Cerebellar nuclear complex (tissue), 1 donor: ENCODE measurements around the gene ZFX.
"Not testable (repeated sequence)": the region's sequence is repeated elsewhere in the genome, so short reads cannot be mapped to it uniquely, and the experiment has no call there.

Experiments used
- DNase-seq, 2 experiments: peaks; one replicate each; lab custom pipeline; 2025; lab: John Stamatoyannopoulos, UW

ZFX gene

GRCh38 chrX:24149351-24150050 is at the start of gene ZFX:
ZFX (plus strand) TSS chrX:24149729; CDS start chrX:24172743, 23,014 bp downstream.
- DNase-seq, result no peak

GRCh38 chrX:24100713-24101112 is 48.8 kb upstream of the ZFX start:
- DNase-seq, result no peak

- no peak for DNase-seq
Measured at GRCh38 chrX:24110069-24110468, 39.5 kb upstream of the ZFX start.

- DNase-seq, result no peak
Measured at GRCh38 chrX:24113181-24113580, 36.3 kb upstream of the ZFX start.

GRCh38 chrX:24117258-24117657 is 32.3 kb upstream of the ZFX start:
- DNase-seq, result peak in 1 of 2 experiments; percentile 51

DNA sequence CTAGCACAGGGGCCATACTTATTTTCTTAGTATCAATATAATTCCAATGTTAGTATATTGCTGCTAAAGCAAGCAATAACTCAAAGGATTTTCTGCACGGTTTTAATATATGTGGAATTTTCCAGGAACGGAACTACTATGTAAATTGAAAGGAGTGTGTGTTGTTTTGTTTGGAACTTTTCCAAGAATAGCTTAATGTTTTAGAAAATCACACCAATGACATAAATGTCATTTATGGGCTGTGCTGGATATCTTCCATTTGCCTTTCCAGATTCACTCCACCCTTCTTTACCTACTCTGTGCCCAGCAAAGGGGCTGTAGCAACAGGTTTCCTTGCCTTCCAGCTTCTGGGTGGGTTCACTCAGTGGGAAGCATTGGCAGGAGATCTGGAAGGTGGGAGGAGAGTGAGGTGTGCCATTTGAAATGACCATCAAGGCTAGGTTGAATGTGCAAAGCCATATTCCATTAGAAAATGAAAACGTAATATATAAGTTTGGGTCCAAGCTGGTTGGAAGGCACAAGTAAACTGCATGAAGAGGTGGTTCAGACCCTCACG is 25.2 kb upstream of the ZFX start:
- no peak for DNase-seq

DNA sequence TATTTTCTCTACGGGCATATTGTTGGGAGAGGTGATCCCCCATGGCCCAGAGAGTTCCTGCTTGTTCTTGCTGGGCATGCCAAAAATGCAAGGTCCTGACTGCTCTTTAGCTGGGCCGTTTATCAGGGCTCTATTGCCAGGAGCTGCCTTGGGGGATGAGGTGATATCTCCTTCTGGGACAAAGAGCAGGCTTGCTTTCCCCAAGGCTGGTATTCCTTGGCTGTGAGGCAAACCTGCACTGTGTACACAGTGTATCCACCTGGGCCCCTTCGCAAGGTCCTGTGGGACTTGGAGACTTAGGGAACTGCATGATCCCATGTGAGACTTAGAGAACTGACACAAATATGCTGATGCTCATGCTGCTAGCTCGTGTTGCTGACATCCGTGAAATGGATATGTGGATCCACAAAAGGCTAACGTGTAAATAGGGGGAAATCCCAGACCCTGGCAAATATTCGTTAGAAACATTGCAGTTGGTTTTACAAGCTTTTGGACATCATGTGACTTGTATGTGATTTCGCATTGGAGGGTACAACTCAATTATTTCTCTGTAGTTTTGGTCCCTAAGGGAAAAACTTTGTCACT is 24.4 kb upstream of the ZFX start:
- DNase-seq, result no peak

DNA sequence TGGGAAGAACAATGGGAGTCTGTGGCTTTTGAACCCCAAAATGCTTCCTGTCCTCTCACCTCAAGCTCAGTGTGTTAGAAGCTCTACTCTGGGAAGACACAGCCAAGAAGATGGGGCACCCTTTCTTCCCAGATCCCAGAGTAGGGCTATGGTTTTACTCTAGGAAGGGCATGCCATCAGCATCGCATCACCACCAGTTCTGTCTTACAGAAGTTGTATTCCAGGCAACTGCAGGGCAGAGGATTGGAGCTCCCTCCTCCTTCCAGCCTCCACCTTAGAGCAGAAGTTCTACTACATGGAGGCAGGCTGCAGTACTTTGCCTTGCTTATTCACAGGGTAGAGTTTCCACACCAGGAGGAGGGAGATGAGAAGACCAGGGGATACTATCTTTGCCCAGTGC is 18.1 kb upstream of the ZFX start:
- DNase-seq, result no peak

DNA sequence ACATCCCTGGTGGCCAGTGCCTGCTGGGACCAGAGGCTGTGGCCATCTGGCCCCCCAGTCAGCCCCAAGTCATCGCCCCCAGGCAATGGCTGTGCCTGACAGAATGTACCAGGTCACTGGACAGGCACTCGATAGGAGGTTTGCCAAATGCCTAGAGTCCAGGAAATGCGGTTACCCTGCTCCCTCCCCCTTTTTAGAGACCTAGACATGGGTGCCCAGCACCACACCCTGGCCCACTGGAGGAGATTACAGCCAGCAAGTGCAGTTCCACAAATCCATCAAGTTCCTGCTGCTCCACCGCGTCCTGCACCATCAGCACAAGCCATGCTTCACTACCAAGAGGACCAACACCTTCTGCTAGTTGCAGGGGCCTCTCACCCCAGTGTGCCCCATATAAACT is 16.2 kb upstream of the ZFX start:
- no peak for DNase-seq

GRCh38 chrX:24135768-24136167 is 13.8 kb upstream of the ZFX start:
- not testable (repeated sequence) for DNase-seq

DNA sequence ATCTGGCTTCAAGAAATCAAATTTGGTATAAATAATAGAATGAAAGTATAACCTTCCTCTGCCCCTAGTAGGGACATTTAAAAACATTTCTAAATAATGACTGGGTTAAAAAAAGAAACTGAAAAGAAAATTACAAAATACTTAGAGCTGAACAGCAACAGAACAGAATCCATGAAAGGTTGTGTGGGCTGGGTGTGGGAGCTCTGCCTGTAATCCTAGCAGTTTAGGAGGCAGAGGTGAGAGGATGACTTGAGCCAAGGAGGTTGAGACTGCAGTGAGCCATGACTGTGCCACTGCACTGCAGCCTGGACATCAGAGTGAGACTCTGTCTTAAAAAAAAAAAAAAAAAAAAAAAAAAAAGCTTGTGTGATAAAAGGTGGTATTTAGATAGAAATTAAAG is 12.3 kb upstream of the ZFX start:
- no peak for DNase-seq

DNA sequence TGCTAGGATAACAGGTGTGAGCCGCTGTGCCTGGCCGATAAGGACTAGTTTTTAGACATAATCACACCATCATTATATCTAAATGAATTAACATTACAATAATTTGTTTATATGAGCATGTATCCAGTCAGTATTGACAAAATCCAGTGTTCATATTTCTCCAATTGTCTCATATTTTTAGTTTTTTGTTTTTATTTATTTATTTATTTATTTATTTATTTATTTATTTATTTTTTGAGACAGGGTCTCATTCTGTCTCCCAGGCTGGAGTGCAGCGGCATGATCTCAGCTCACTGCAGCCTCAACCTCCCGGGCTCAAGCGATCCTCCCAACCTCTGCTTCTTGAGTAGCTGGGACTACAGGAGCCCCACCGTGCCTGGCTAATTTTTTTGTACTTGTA is 5.5 kb upstream of the ZFX start:
- DNase-seq, result not testable (repeated sequence)

- no peak for DNase-seq
Measured at GRCh38 chrX:24144528-24144927, 5.0 kb upstream of the ZFX start.

DNA sequence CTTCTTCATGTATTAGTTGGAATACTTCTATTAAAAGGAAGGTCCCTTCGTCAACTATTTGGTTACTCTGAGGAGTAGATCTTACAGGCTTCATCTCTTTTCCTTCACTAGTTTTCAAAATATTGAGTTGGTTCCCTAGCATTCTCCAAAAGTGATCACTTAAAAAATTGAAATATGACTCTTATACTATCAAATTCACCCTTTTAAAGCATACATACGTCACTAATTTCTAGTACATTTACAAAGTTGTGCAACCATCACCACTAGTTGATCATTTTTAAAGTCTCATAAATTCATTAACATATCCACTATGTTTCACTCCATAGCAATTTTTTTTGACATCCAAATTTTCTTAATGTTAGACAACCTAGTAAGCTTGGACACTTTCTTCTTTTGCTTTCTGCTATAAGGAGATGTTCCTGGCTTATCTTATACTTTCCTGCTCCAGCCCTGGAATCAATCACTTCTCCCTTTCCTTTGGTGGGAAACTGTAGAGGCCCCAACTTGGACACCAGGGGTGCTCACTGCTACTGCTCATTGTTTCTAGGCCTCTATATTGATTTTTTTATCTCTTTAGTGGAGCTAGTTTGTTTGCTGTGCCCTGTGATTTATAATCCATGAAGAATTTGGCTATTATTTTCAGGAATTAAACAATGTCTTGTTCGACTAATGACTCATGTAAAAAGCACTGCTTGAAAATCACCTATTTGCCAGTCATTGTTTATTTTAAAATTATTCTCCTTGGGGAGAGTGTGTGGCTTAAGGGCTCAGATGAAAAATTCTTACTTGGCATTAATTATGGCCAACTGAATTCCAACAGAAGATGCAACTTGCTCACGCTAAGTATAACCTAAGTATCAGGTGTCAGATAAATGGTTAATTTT is 4.0 kb upstream of the ZFX start:
- DNase-seq, result no peak

GRCh38 chrX:24146283-24146949 is 3.1 kb upstream of the ZFX start:
- DNase-seq, result no peak

GRCh38 chrX:24147165-24147564 is 2.4 kb upstream of the ZFX start:
- no peak for DNase-seq

DNA sequence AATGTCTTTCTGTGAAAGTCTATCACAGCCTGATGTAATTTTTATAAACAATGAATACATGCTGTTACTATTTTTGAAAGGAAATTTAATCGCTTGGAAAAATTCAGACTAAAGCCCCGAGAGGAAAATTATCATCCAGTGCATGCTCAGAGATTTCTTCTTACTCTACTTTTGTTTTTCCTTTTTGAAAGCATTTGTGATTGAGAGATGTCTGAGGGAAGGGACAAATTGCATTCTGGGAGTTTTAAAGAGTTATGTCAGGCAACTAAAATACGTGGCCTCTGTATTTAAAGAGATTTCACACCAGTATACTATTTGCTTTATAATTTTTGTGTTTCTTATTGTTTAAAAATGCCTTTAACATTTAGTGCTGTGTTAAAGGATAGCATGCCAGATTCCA is 1.4 kb upstream of the ZFX start:
- no peak for DNase-seq

GRCh38 chrX:24148535-24149350 is 786 bp upstream of the ZFX start:
- DNase-seq, result no peak

DNA sequence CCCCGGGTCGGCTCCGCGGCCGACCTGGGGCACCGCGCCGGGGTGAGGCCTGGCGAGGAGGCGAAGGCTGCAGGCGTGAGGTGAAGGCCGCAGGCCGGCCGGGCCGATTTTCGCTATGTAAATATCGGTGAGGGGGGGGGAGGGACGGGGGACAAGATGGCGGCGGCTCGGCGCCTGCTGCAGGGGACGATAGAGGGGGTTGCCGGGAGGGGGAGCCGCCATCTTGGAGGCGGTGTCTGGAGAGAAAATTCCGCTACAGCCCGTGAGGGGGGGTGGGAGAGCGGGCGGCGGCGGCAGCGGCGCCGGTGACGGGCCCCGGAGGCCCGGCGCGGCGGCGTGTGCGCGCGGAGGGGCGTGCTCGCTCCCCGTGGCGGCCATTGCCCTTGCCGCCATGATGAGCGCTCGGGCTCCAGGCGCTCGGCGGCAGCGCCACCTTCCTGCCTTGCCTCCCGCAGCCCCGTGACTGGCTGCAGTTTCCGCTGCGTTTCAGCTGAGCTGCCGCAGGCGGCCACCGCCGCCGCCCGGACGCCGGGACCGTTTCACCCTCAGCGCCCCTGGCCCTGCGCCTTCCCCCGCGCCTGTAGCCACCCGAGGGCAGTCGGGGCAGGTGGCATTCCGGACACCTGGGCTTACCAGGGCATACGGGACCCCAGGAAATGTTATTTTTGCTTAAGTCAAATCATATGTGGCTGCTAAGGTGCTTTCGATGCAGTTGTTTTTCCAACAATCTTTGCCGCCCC is 692 bp downstream of the ZFX start:
- peak; percentile 2 to 51 for DNase-seq

- no peak for DNase-seq
Measured at GRCh38 chrX:24150898-24151297, 1.4 kb downstream of the ZFX start.

GRCh38 chrX:24151513-24151912 is 2.0 kb downstream of the ZFX start:
- DNase-seq, result no peak
